HG03064 (cell line): ENCODE data around the gene KANSL3.
"Not testable (repeated sequence)": the region's sequence is repeated elsewhere in the genome, so short reads cannot be mapped to it uniquely, and the experiment has no call there.

Experiments
- ATAC-seq: cut with Tn5 transposase; IDR thresholded peaks from one replicate; pipeline ENCODE4 v1.9.1; 2021; ENCODE audit warnings: low read depth; ENCODE audit not compliant: unreplicated experiment

The KANSL3 gene

GRCh38 chr2:96656540-96656939 lies 18.4 kb upstream of the KANSL3 start:
- no peak for ATAC-seq

GRCh38 chr2:96655526-96655925 lies 17.4 kb upstream of the KANSL3 start:
- no peak for ATAC-seq

- ATAC-seq: not testable (repeated sequence)
Measured at GRCh38 chr2:96654791-96655190, 16.7 kb upstream of the KANSL3 start.

- ATAC-seq: no peak
Measured at GRCh38 chr2:96651793-96652192, 13.7 kb upstream of the KANSL3 start.

GRCh38 chr2:96649342-96649741 lies 11.2 kb upstream of the KANSL3 start:
- ATAC-seq: no peak

- no peak for ATAC-seq
Measured at GRCh38 chr2:96648306-96648930, 10.3 kb upstream of the KANSL3 start.

GRCh38 chr2:96647681-96648080 lies 9.6 kb upstream of the KANSL3 start:
- no peak for ATAC-seq

- no peak for ATAC-seq
Measured at GRCh38 chr2:96642564-96643360, 4.7 kb upstream of the KANSL3 start, which contains the start of gene FER1L5. Gene FER1L5, plus strand, starts transcription at chr2:96642764. Its CDS starts 73 bp downstream, at chr2:96642837.

GRCh38 chr2:96637385-96638143 lies 548 bp downstream of the KANSL3 start:
- ATAC-seq: peak; percentile 59

- no peak for ATAC-seq
Measured at GRCh38 chr2:96636551-96637171, 1.5 kb downstream of the KANSL3 start.

GRCh38 chr2:96633641-96634040 lies 4.5 kb downstream of the KANSL3 start:
- ATAC-seq: no peak

GRCh38 chr2:96631804-96632435 lies 6.2 kb downstream of the KANSL3 start:
- no peak for ATAC-seq

GRCh38 chr2:96626553-96626942 lies 11.6 kb downstream of the KANSL3 start:
- ATAC-seq: no peak

GRCh38 chr2:96625571-96626552 lies 12.2 kb downstream of the KANSL3 start:
- ATAC-seq: no peak

GRCh38 chr2:96623116-96623515 lies 15.0 kb downstream of the KANSL3 start:
- ATAC-seq: no peak

GRCh38 chr2:96622544-96622943 lies 15.6 kb downstream of the KANSL3 start:
- no peak for ATAC-seq

- no peak for ATAC-seq
Measured at GRCh38 chr2:96618596-96619283, 19.4 kb downstream of the KANSL3 start.

GRCh38 chr2:96617012-96617411 lies 21.1 kb downstream of the KANSL3 start:
- ATAC-seq: no peak

- ATAC-seq: no peak
Measured at GRCh38 chr2:96616535-96616934, 21.6 kb downstream of the KANSL3 start.
